22Rv1 (cell line): ENCODE data around the gene C10orf53.

Experiments
- H3K27ac ChIP-seq: fragments of 450-650 bp; 2 replicates; pipeline ENCODE4 v1.5.1; 2017
- CTCF ChIP-seq: fragments of 450-650 bp; IDR thresholded peaks from 2 replicates; pipeline ENCODE4 v1.5.1; 2017; ENCODE audit warnings: mild to moderate bottlenecking
- ZFX ChIP-seq: fragments of 450-650 bp; IDR thresholded peaks from 2 replicates; pipeline ENCODE4 v1.6.1; 2017; ENCODE audit warnings: antibody characterized with exemption, borderline replicate concordance

The C10orf53 gene

GRCh38 chr10:49654036-49654693, 25.3 kb upstream of the C10orf53 start:
- TF ChIP-seq ZFX (no peak), CTCF (no peak)
- no peak overlapping the region for H3K27ac ChIP-seq

GRCh38 chr10:49655099-49655498, 24.4 kb upstream of the C10orf53 start:
- H3K27ac ChIP-seq = no peak overlapping the region
- no peak for TF ChIP-seq ZFX
- no peak for TF ChIP-seq CTCF

- no peak overlapping the region for H3K27ac ChIP-seq
- TF ChIP-seq ZFX (no peak), CTCF (no peak)
Measured at GRCh38 chr10:49656845-49657493, 22.5 kb upstream of the C10orf53 start.

GRCh38 chr10:49657606-49658005, 21.8 kb upstream of the C10orf53 start:
- no peak for TF ChIP-seq ZFX
- no peak for TF ChIP-seq CTCF
- no peak overlapping the region for H3K27ac ChIP-seq

- no peak overlapping the region for H3K27ac ChIP-seq
- TF ChIP-seq ZFX (no peak), CTCF (no peak)
Measured at GRCh38 chr10:49661140-49661856, 18.2 kb upstream of the C10orf53 start.

- no peak for TF ChIP-seq CTCF
- TF ChIP-seq ZFX = no peak
- no peak overlapping the region for H3K27ac ChIP-seq
Measured at GRCh38 chr10:49662169-49662830, 17.2 kb upstream of the C10orf53 start.
